H1 (cell line): ENCODE data around the gene MYO9A. TPM values are rescaled to one million over a fixed set of nuclear protein-coding genes. Genes with fewer than 3 reads are reported as not detected.

ENCODE experiments used
- CTCF ChIA-PET: fragments of 300-600 bp; sonication (Branson Sonifier 250); formaldehyde crosslinking; loops from one replicate; lab custom pipeline; 2021; ENCODE audit not compliant: partially characterized antibody; lab: Charles Lee
- POLR2A ChIA-PET: fragments of 300-600 bp; sonication (Branson Sonifier 250); formaldehyde crosslinking; loops from one replicate; lab custom pipeline; 2021; ENCODE audit warnings: inconsistent platforms; ENCODE audit not compliant: partially characterized antibody; lab: Charles Lee
- DNase-seq, 2 experiments: peaks; one replicate each; pipeline versions ENCODE4 v3.0.0 to v3.0.0-alpha.2; 2010 to 2022; ENCODE audit warnings: low spot score in 2 of 2, low read depth in 1 of 2, mixed read lengths in 1 of 2
- FAIRE-seq: peaks from 2 replicates; lab custom pipeline; 2011; peaks lifted over from hg19 to GRCh38; lab: Jason Lieb, UNC
- H2AFZ ChIP-seq: 2 replicates; pipeline ENCODE4 v1.8.1; 2012; ENCODE audit warnings: low read length, inconsistent platforms
- H2AK5ac ChIP-seq: 2 replicates; pipeline ENCODE4 v1.6.1; 2013; ENCODE audit warnings: low read depth, low read length
- H2BK120ac ChIP-seq: replicated peaks from 2 replicates; pipeline ENCODE3; 2013; ENCODE audit warnings: low read depth, low read length, inconsistent platforms
- H2BK12ac ChIP-seq: 2 replicates; pipeline ENCODE4 v1.6.1; 2013; ENCODE audit warnings: low read depth, low read length
- H2BK15ac ChIP-seq: 2 replicates; pipeline ENCODE4 v1.6.1; 2013; ENCODE audit warnings: low read length
- H2BK20ac ChIP-seq: 2 replicates; pipeline ENCODE4 v1.6.1; 2013; ENCODE audit warnings: low read length
- H2BK5ac ChIP-seq: 2 replicates; pipeline ENCODE4 v1.6.1; 2013; ENCODE audit warnings: low read depth, low read length
- H3K14ac ChIP-seq: 2 replicates; pipeline ENCODE4 v1.6.1; 2013; ENCODE audit warnings: inconsistent platforms; ENCODE audit not compliant: insufficient read length
- H3K18ac ChIP-seq: 2 replicates; pipeline ENCODE4 v1.6.1; 2013; ENCODE audit warnings: low read length; ENCODE audit errors: extremely low read depth
- H3K23ac ChIP-seq: 2 replicates; pipeline ENCODE4 v1.6.1; 2013; ENCODE audit warnings: inconsistent platforms; ENCODE audit not compliant: insufficient read length
- H3K23me2 ChIP-seq: 2 replicates; pipeline ENCODE4 v1.6.1; 2013; ENCODE audit warnings: low read depth, low read length
- H3K27ac ChIP-seq: 2 replicates; pipeline ENCODE4 v1.6.1; 2011; ENCODE audit warnings: low read depth, low read length, inconsistent platforms
- H3K27me3 ChIP-seq, 4 experiments: replicated peaks in 1 of 4; 1 replicate in 1 of 4; 2 replicates in 3 of 4; pipeline versions ENCODE4 v1.6.1 to v1.8.1; 2011 to 2013; ENCODE audit warnings: low read length in 3 of 4, mild to moderate bottlenecking in 3 of 4, inconsistent platforms in 2 of 4, mixed read lengths in 2 of 4, moderate library complexity in 1 of 4; ENCODE audit not compliant: control insufficient read depth in 3 of 4, insufficient read depth in 3 of 4; ENCODE audit errors: extremely low read depth in 1 of 4
- H3K36me3 ChIP-seq, 4 experiments: 2 replicates each; pipeline versions ENCODE4 v1.6.1 to v1.8.1; 2011 to 2013; ENCODE audit warnings: mild to moderate bottlenecking in 4 of 4, low read length in 3 of 4, moderate library complexity in 2 of 4, control low read depth in 1 of 4, inconsistent platforms in 1 of 4; ENCODE audit not compliant: insufficient read depth in 4 of 4, control insufficient read depth in 2 of 4
- H3K4ac ChIP-seq: replicated peaks from 2 replicates; pipeline ENCODE3; 2013; ENCODE audit warnings: low read length, low read depth, mixed read lengths, inconsistent platforms; ENCODE audit not compliant: insufficient read length
- H3K4me1 ChIP-seq, 4 experiments: replicated peaks in 1 of 4; 1 replicate in 1 of 4; 2 replicates in 3 of 4; pipeline versions ENCODE4 v1.6.1 to v1.8.1; 2011 to 2013; ENCODE audit warnings: low read length in 3 of 4, inconsistent platforms in 2 of 4, mixed read lengths in 1 of 4; ENCODE audit not compliant: insufficient read depth in 4 of 4, control insufficient read depth in 3 of 4
- H3K4me2 ChIP-seq, 2 experiments: 2 replicates each; pipeline versions ENCODE4 v1.6.1 to v1.8.1; 2011 to 2013; ENCODE audit warnings: low read depth in 2 of 2, low read length in 2 of 2, control low read depth in 1 of 2, inconsistent platforms in 1 of 2, mild to moderate bottlenecking in 1 of 2; ENCODE audit not compliant: insufficient read depth in 1 of 2
- H3K4me3 ChIP-seq, 4 experiments: fragments of 200-600, 300-600 bp in 1 of 4; sonication (generic), shearing (Covaris generic), sonication (Bioruptor Twin) in 1 of 4; 2 replicates each; pipeline versions ENCODE4 v1.5.1 to v1.8.1; 2011 to 2016; ENCODE audit warnings: low read length in 4 of 4, low read depth in 3 of 4, control low read depth in 2 of 4, inconsistent platforms in 2 of 4, mild to moderate bottlenecking in 2 of 4, mixed read lengths in 1 of 4, moderate library complexity in 1 of 4; ENCODE audit not compliant: insufficient read depth in 2 of 4; ENCODE audit errors: extremely low read depth in 1 of 4
- H3K56ac ChIP-seq: replicated peaks from 2 replicates; pipeline ENCODE3; 2013; ENCODE audit warnings: low read depth, mild to moderate bottlenecking, mixed read lengths, low read length, inconsistent platforms; ENCODE audit not compliant: insufficient read length
- H3K79me1 ChIP-seq: 2 replicates; pipeline ENCODE4 v1.6.1; 2013; ENCODE audit warnings: low read depth, low read length, control low read depth
- H3K79me2 ChIP-seq, 2 experiments: 2 replicates each; pipeline versions ENCODE4 v1.6.1 to v1.8.1; 2012 to 2013; ENCODE audit warnings: low read length in 2 of 2, mild to moderate bottlenecking in 2 of 2, inconsistent platforms in 1 of 2; ENCODE audit not compliant: insufficient read depth in 2 of 2, control insufficient read depth in 1 of 2
- H3K9ac ChIP-seq, 4 experiments: replicated peaks in 1 of 4; 1 replicate in 1 of 4; 2 replicates in 3 of 4; pipeline versions ENCODE4 v1.6.1 to v1.8.1; 2011 to 2013; ENCODE audit warnings: low read depth in 3 of 4, low read length in 3 of 4, control low read depth in 2 of 4, mild to moderate bottlenecking in 2 of 4, moderate library complexity in 2 of 4, inconsistent platforms in 1 of 4; ENCODE audit errors: extremely low read depth in 1 of 4
- H3K9me3 ChIP-seq, 2 experiments: 2 replicates each; pipeline versions ENCODE4 v1.6.1 to v1.8.1; 2012 to 2013; ENCODE audit warnings: mild to moderate bottlenecking in 2 of 2, moderate library complexity in 2 of 2, control low read depth in 1 of 2, inconsistent platforms in 1 of 2, low read depth in 1 of 2, low read length in 1 of 2, mixed read lengths in 1 of 2; ENCODE audit not compliant: insufficient read depth in 2 of 2
- H4K20me1 ChIP-seq, 2 experiments: replicated peaks in 1 of 2; 2 replicates each; pipeline versions ENCODE3 to v1.8.1; 2011 to 2013; ENCODE audit warnings: inconsistent platforms in 2 of 2, low read length in 2 of 2, mild to moderate bottlenecking in 1 of 2; ENCODE audit not compliant: insufficient read depth in 2 of 2, control insufficient read depth in 1 of 2
- H4K5ac ChIP-seq: 2 replicates; pipeline ENCODE4 v1.6.1; 2013; ENCODE audit warnings: low read length, low read depth, mixed read lengths, inconsistent platforms; ENCODE audit not compliant: insufficient read length
- H4K8ac ChIP-seq: 2 replicates; pipeline ENCODE4 v1.8.0; 2013; ENCODE audit warnings: mild to moderate bottlenecking, moderate library complexity, low read length, inconsistent platforms; ENCODE audit not compliant: insufficient read depth; ENCODE audit errors: extremely low read depth
- H4K91ac ChIP-seq: replicated peaks from 2 replicates; pipeline ENCODE3; 2013; ENCODE audit warnings: low read length, mixed read lengths, inconsistent platforms; ENCODE audit not compliant: insufficient read length
- CHD2 ChIP-seq: IDR thresholded peaks from 2 replicates; pipeline ENCODE4 v1.6.1; 2012; ENCODE audit warnings: low read length, improper control_type of control experiment
- CTCF ChIP-seq, 3 experiments: IDR thresholded peaks; 1 replicate in 2 of 3; 2 replicates in 1 of 3; pipeline versions ENCODE4 v1.5.1 to v1.6.1; 2011; ENCODE audit warnings: low read length in 3 of 3, mild to moderate bottlenecking in 3 of 3, inconsistent platforms in 2 of 3, low read depth in 1 of 3, moderate library complexity in 1 of 3; ENCODE audit not compliant: insufficient read depth in 1 of 3; ENCODE audit errors: control extremely low read depth in 1 of 3
- RAD21 ChIP-seq, 2 experiments: IDR thresholded peaks in 1 of 2; conservative IDR thresholded peaks in 1 of 2; 2 replicates each; pipeline ENCODE4 v1.6.1; 2011; ENCODE audit warnings: low read depth in 2 of 2, low read length in 2 of 2, improper control_type of control experiment in 1 of 2, inconsistent platforms in 1 of 2, mild to moderate bottlenecking in 1 of 2, moderate library complexity in 1 of 2
- RNF2 ChIP-seq: fragments of 200-900, 300-1000 bp; sonication (generic); IDR thresholded peaks from 2 replicates; pipeline ENCODE4 v1.7.1; 2016; ENCODE audit warnings: borderline replicate concordance, low read depth, mild to moderate bottlenecking, antibody characterized with exemption, low read length; ENCODE audit not compliant: poor library complexity, severe bottlenecking; ENCODE audit errors: missing control alignments
- SUZ12 ChIP-seq: fragments of 200-600 bp; sonication (generic); IDR thresholded peaks from 2 replicates; pipeline ENCODE4 v1.6.1; 2012; ENCODE audit warnings: mild to moderate bottlenecking, inconsistent platforms, low read length, moderate library complexity, mixed read lengths
- WGBS, 2 experiments: shearing (Covaris generic) in 1 of 2; methylation state at CpG; one replicate each; pipeline versions ENCODE4 v1.1.6 to v1.1.7; 2013 to 2015; ENCODE audit warnings: low lambda C conversion rate in 2 of 2, mixed read lengths in 2 of 2, inconsistent platforms in 1 of 2, low coverage in 1 of 2, missing lambda C conversion rate in 1 of 2; ENCODE audit not compliant: insufficient replicate concordance in 2 of 2, insufficient coverage in 1 of 2, insufficient read length in 1 of 2; ENCODE audit errors: extremely low coverage in 1 of 2, missing lambda C conversion rate in 1 of 2; 5-methylcytosine and 5-hydroxymethylcytosine counted together
- polyA plus RNA-seq, 7 experiments: library from polyadenylated mRNA; depleted of rRNA in 3 of 7; stranded (reverse) in 5 of 7; unstranded in 2 of 7; fragments of >200 nt in 5 of 7; fragments of 200-250 nt in 2 of 7; gene quantifications; 1 replicate in 5 of 7; 2 replicates in 1 of 7; 4 replicates in 1 of 7; pipeline versions ENCODE4 v1.2.1 to v1.2.3, GENCODE V29; 2011 to 2013; ENCODE audit warnings: missing spikeins in 2 of 7, mixed read lengths in 2 of 7
- total RNA-seq: library from RNA; stranded (reverse); fragmentation: NEBNext Ultra II Directional; extraction: Animal tissue kit (Norgen Biotek cat#: 25700); gene quantifications from 2 replicates; pipeline ENCODE4 v1.2.1, GENCODE V29; 2021

MYO9A gene
- total and polyA plus RNA-seq, 2 of the 8 experiments (the other 6 are each of a cell fraction or from before 2014, with no cell fraction given) = 3.9 to 26.0 TPM

GRCh38 chr15:71800835-71801745 is 316.9 kb downstream of the MYO9A start:
- no peak overlapping the region for H3K4ac ChIP-seq

More at GRCh38 chr15:71800835-71801745, 316.9 kb downstream of the MYO9A start:
- Histone ChIP-seq H3K27ac (no peak overlapping the region), H2AK5ac (no peak overlapping the region), H3K79me1 (no peaks in the 10 kb centered on the region), H3K14ac (no peak overlapping the region), H3K23me2 (no peaks in the 10 kb centered on the region), H2BK120ac (no peak overlapping the region), H3K4me3 (no peak overlapping the region), H2BK5ac (no peak overlapping the region), H3K9ac (no peak overlapping the region), H2BK20ac (no peak overlapping the region), H3K79me2 (no peaks in the 10 kb centered on the region), H3K9me3 (no peaks in the 10 kb centered on the region), H3K4me2 (no peak overlapping the region), H3K27me3 (no peaks in the 10 kb centered on the region), H3K23ac (no peak overlapping the region), H2BK12ac (peak overlapping the region; percentile 50; the same call in 1 of the 2 replicates), H3K56ac (no peak overlapping the region), H2BK15ac (no peak overlapping the region), H4K91ac (no peak overlapping the region), H4K5ac (no peak overlapping the region), H3K4me1 (peaks cover 0 to 4% (median 1%) of the 10 kb centered on the region in 4 experiments; a peak in 3 of 7 replicates), H3K36me3 (no peaks in the 10 kb centered on the region), H4K20me1 (no peaks in the 10 kb centered on the region), H4K8ac (no peak overlapping the region), H2AFZ (no peak overlapping the region), H3K18ac (no peak overlapping the region)
- FAIRE-seq (peak; percentile 95), DNase-seq (peak; percentile 21 to 77)
- WGBS, 2 experiments = 60% methylated on average over 17 of the region's 17 CpGs; no CpG with 5 or more reads in 1 of the 2 experiments
- POLR2A ChIA-PET = interaction anchor here (1.0 kb wide), 1 partner anchor 415 kb away, joined by 4 read pairs; no protein-coding TSS in a partner anchor
- CTCF ChIA-PET = interaction anchor here (0.6 to 5.6 kb wide), 77 partner anchors 9 to 1041 kb away, joined by 3 to 67 read pairs (median 4); partner anchors contain the start of gene NR2E3
- 0 out of 2 replicates have a peak, but pooled peaks have one; percentile 52 for TF ChIP-seq CHD2
- TF ChIP-seq RAD21 (IDR thresholded peaks at IDR 0.05 in 1 of 2, conservative IDR thresholded peaks at IDR 0.05 in 1 of 2; ENCODE audit: low read depth in 2 of 2, low read length in 2 of 2) = peak; percentile 95 to 98
- TF ChIP-seq RNF2 = no peak
- TF ChIP-seq SUZ12 = no peak
- peak in 2 of 3 experiments; percentile 84 to 86; a peak in 3 of 4 replicates for TF ChIP-seq CTCF (IDR thresholded peaks at IDR 0.05; ENCODE audit: control extremely low read depth in 1 of 3, insufficient read depth in 1 of 3, low read depth in 1 of 3, low read length in 3 of 3)
